IMR-90 (cell line): ENCODE measurements around the gene USP28. TPM values are rescaled to one million over a fixed set of nuclear protein-coding genes. Genes with fewer than 3 reads are reported as not detected.
A peak's percentile ranks its signal among the peaks of the same experiment; 100 is the strongest.

ENCODE experiments used
- ATAC-seq: fragments of 200-7000 bp; cut with Tn5 transposase; 2 replicates; pipeline ENCODE4 v1.9.1; 2020; ENCODE audit warnings: low read depth, mild to moderate bottlenecking, moderate library complexity
- BruUV-seq: library from RNA; stranded (reverse); fragments of 400-500 nt; replicated peaks from 2 replicates; lab custom pipeline; 2021; lab: Mats Ljungman, UMichigan
- CTCF ChIA-PET: fragments of 300-600 bp; formaldehyde crosslinking; extraction: SDS; loops from one replicate; lab custom pipeline; 2021; ENCODE audit warnings: antibody characterized with exemption; lab: Yijun Ruan, JAX
- POLR2A ChIA-PET: fragments of 300-600 bp; sonication (Branson Sonifier 250); formaldehyde crosslinking; loops from one replicate; lab custom pipeline; 2022; ENCODE audit warnings: antibody characterized with exemption; ENCODE audit not compliant: unreplicated experiment; lab: Charles Lee
- DNase-seq: peaks from one replicate; pipeline ENCODE4 v3.0.0; 2013
- H2AFZ ChIP-seq: replicated peaks from 2 replicates; pipeline ENCODE3; 2013; ENCODE audit warnings: low read length, mild to moderate bottlenecking; ENCODE audit not compliant: poor library complexity
- H2AK5ac ChIP-seq: 2 replicates; pipeline ENCODE4 v1.6.1; 2013; ENCODE audit warnings: low read depth, low read length, inconsistent platforms
- H2AK9ac ChIP-seq: replicated peaks from 2 replicates; pipeline ENCODE3; 2013; ENCODE audit warnings: mild to moderate bottlenecking, low read depth, low read length, moderate library complexity; ENCODE audit not compliant: poor library complexity
- H2BK120ac ChIP-seq: 2 replicates; pipeline ENCODE4 v1.6.1; 2013; ENCODE audit warnings: low read depth, low read length, inconsistent platforms
- H2BK15ac ChIP-seq: 3 replicates; pipeline ENCODE4 v1.6.1; 2013; ENCODE audit warnings: low read depth, low read length, inconsistent platforms
- H2BK20ac ChIP-seq: 2 replicates; pipeline ENCODE4 v1.6.1; 2013; ENCODE audit warnings: low read depth, mild to moderate bottlenecking, inconsistent platforms, low read length, moderate library complexity
- H2BK5ac ChIP-seq: 2 replicates; pipeline ENCODE4 v1.6.1; 2013; ENCODE audit warnings: mild to moderate bottlenecking, low read depth, low read length, inconsistent platforms; ENCODE audit not compliant: poor library complexity, severe bottlenecking
- H3K14ac ChIP-seq: replicated peaks from 2 replicates; pipeline ENCODE4 v1.6.1; 2013; ENCODE audit warnings: low read depth, low read length, inconsistent platforms
- H3K18ac ChIP-seq: 2 replicates; pipeline ENCODE4 v1.6.1; 2013; ENCODE audit warnings: low read depth, low read length, control low read depth
- H3K23ac ChIP-seq: 2 replicates; pipeline ENCODE4 v1.6.1; 2013; ENCODE audit warnings: low read depth, low read length, inconsistent platforms
- H3K27ac ChIP-seq: 2 replicates; pipeline ENCODE4 v1.5.1; 2013; ENCODE audit warnings: mild to moderate bottlenecking, control low read depth, low read length; ENCODE audit not compliant: insufficient read depth
- H3K27me3 ChIP-seq: 2 replicates; pipeline ENCODE4 v1.6.1; 2013; ENCODE audit warnings: low read length; ENCODE audit not compliant: control insufficient read depth, insufficient read depth
- H3K36me3 ChIP-seq: 2 replicates; pipeline ENCODE4 v1.6.1; 2013; ENCODE audit warnings: low read length, mixed read lengths; ENCODE audit not compliant: control insufficient read depth, insufficient read depth
- H3K4ac ChIP-seq: 2 replicates; pipeline ENCODE4 v1.6.1; 2013; ENCODE audit warnings: low read depth, low read length, inconsistent platforms
- H3K4me1 ChIP-seq: 2 replicates; pipeline ENCODE4 v1.6.1; 2013; ENCODE audit warnings: low read length, mixed read lengths; ENCODE audit not compliant: control insufficient read depth, insufficient read depth
- H3K4me2 ChIP-seq: 2 replicates; pipeline ENCODE4 v1.6.1; 2013; ENCODE audit warnings: low read depth, mild to moderate bottlenecking, control low read depth, low read length, moderate library complexity
- H3K4me3 ChIP-seq: 2 replicates; pipeline ENCODE4 v1.5.1; 2013; ENCODE audit warnings: low read depth, mild to moderate bottlenecking, control low read depth, low read length, moderate library complexity; ENCODE audit not compliant: insufficient read depth
- H3K56ac ChIP-seq: 2 replicates; pipeline ENCODE4 v1.6.1; 2013; ENCODE audit warnings: low read length, inconsistent platforms; ENCODE audit not compliant: insufficient read depth; ENCODE audit errors: extremely low read depth
- H3K79me1 ChIP-seq, 2 experiments: 2 replicates each; pipeline ENCODE4 v1.6.1; 2013; ENCODE audit warnings: low read length in 2 of 2, inconsistent platforms in 1 of 2, low read depth in 1 of 2
- H3K9ac ChIP-seq: 2 replicates; pipeline ENCODE4 v1.6.1; 2013; ENCODE audit warnings: low read depth, low read length, control low read depth
- H3K9me1 ChIP-seq: 2 replicates; pipeline ENCODE4 v1.6.1; 2013; ENCODE audit warnings: low read length, inconsistent platforms; ENCODE audit not compliant: insufficient read depth
- H3K9me3 ChIP-seq: 2 replicates; pipeline ENCODE4 v1.6.1; 2013; ENCODE audit warnings: low read length; ENCODE audit not compliant: control insufficient read depth, insufficient read depth
- H4K20me1 ChIP-seq: 2 replicates; pipeline ENCODE4 v1.6.1; 2013; ENCODE audit warnings: low read length, inconsistent platforms; ENCODE audit not compliant: insufficient read depth
- H4K5ac ChIP-seq: 2 replicates; pipeline ENCODE4 v1.6.1; 2013; ENCODE audit warnings: mild to moderate bottlenecking, low read depth, low read length, control low read depth
- H4K8ac ChIP-seq, 2 experiments: 2 replicates each; pipeline ENCODE4 v1.6.1; 2013; ENCODE audit warnings: low read depth in 2 of 2, low read length in 2 of 2, control low read depth in 1 of 2, inconsistent platforms in 1 of 2
- H4K91ac ChIP-seq: 2 replicates; pipeline ENCODE4 v1.6.1; 2013; ENCODE audit warnings: low read depth, low read length, inconsistent platforms; ENCODE audit not compliant: insufficient read depth
- BHLHE40 ChIP-seq: fragments of 150-350 bp; IDR thresholded peaks from 2 replicates; pipeline ENCODE4 v1.6.1; 2016; ENCODE audit warnings: mild to moderate bottlenecking, low read depth, low read length
- CHD1 ChIP-seq: IDR thresholded peaks from 2 replicates; pipeline ENCODE4 v1.6.1; 2012; ENCODE audit warnings: low read depth, low read length, improper control_type of control experiment
- FOS ChIP-seq: fragments of 150-350 bp; IDR thresholded peaks from 2 replicates; pipeline ENCODE4 v1.6.1; 2016; ENCODE audit warnings: low read depth, low read length
- MAZ ChIP-seq: IDR thresholded peaks from 2 replicates; pipeline ENCODE4 v1.6.1; 2012; ENCODE audit warnings: low read depth, mild to moderate bottlenecking, low read length, improper control_type of control experiment, moderate library complexity, borderline replicate concordance
- POLR2A ChIP-seq: IDR thresholded peaks from 2 replicates; pipeline ENCODE4 v1.6.1; 2012; ENCODE audit warnings: mild to moderate bottlenecking, low read depth, low read length
- WGBS, 2 experiments: methylation state at CpG; one replicate each; pipeline versions ENCODE4 v1.1.5 to v1.1.7; 2013; ENCODE audit warnings: missing lambda C conversion rate in 2 of 2; ENCODE audit not compliant: insufficient read length in 1 of 2; ENCODE audit errors: extremely low coverage in 2 of 2; 5-methylcytosine and 5-hydroxymethylcytosine counted together
- dilution Hi-C: fragments of 300-500 bp; cut with HindIII; formaldehyde crosslinking; loops from one replicate; pipeline ENCODE4 v1.14.3; 2018; ENCODE audit warnings: low sequenced_read_pairs; ENCODE audit not compliant: unreplicated experiment
- in situ Hi-C: fragments of 300-500 bp; cut with MboI; formaldehyde crosslinking; loops from 3 replicates; pipeline ENCODE4 v1.14.3; 2019; ENCODE audit warnings: low sequenced_read_pairs, inconsistent platforms, mixed read lengths
- intact Hi-C: fragments of 100-400 bp; cut with micrococcal nuclease; formaldehyde crosslinking; loops from 2 replicates; pipeline ENCODE4 v1.10.0; 2022
- polyA plus RNA-seq, 3 experiments: library from polyadenylated mRNA; depleted of rRNA; stranded (reverse); fragments of >200 nt; gene quantifications; 2 replicates each; pipeline ENCODE4 v1.2.3, GENCODE V29; 2012; ENCODE audit warnings: low replicate concordance in 1 of 3
- total RNA-seq: library from RNA; depleted of rRNA; stranded (reverse); fragments of >200 nt; gene quantifications from 2 replicates; pipeline ENCODE4 v1.2.3, GENCODE V29; 2012
- TF ChIP-seq, protein P1 (sequence below): fragments of 150-350 bp; IDR thresholded peaks from 2 replicates; pipeline ENCODE4 v1.6.1; 2016; ENCODE audit warnings: low read depth, mild to moderate bottlenecking, low read length, moderate library complexity, borderline replicate concordance
- TF ChIP-seq, protein P2 (sequence below): fragments of 150-350 bp; IDR thresholded peaks from 2 replicates; pipeline ENCODE4 v1.6.1; 2017; ENCODE audit warnings: mild to moderate bottlenecking, antibody characterized with exemption, low read length, low read depth

Gene USP28
- total and polyA plus RNA-seq, 2 of the 4 experiments (the other 2 are of a cell fraction), result 17.0 to 36.0 TPM

DNA sequence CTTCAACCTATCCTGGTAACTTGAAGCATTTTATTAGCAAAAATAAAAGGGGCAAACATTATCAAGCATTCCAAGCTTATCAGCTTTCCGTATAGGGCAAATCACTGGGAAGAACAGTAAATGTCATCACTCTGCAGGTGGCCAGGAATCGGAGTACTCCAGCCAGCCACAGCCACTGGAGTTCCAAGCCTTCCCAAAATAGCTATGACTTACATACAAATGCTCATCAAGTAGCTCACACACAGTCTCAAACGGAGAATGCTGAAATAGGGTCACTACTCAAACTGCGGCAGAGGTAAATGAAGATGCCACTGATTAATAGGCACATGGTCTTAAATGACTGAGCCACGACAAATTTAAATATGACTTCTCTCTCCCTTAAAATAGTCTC lies 2.1 kb downstream of the USP28 start:
- Histone ChIP-seq H2BK15ac (no peak overlapping the region), H3K9me3 (no peaks in the 10 kb centered on the region), H2AFZ (no peak overlapping the region), H2BK20ac (no peak overlapping the region), H3K4ac (no peak overlapping the region), H4K5ac (no peak overlapping the region), H3K18ac (no peak overlapping the region), H3K56ac (no peak overlapping the region), H3K14ac (no peak overlapping the region), H3K4me3 (no peak overlapping the region), H3K4me1 (peaks cover 4% of the 10 kb centered on the region; the same call in 1 of the 2 replicates), H3K27me3 (no peaks in the 10 kb centered on the region), H2AK5ac (no peak overlapping the region), H2BK120ac (no peak overlapping the region), H4K91ac (no peak overlapping the region), H3K36me3 (no peaks in the 10 kb centered on the region), H2AK9ac (no peak overlapping the region), H3K4me2 (peak overlapping the region; percentile 67), H4K8ac (no peak overlapping the region), H3K79me1 (peaks cover 4 to 19% of the 10 kb centered on the region in 2 experiments; a peak in 3 of 4 replicates), H3K23ac (no peak overlapping the region), H4K20me1 (no peaks in the 10 kb centered on the region), H3K9ac (no peak overlapping the region), H3K9me1 (no peaks in the 10 kb centered on the region), H3K27ac (no peak overlapping the region), H2BK5ac (no peak overlapping the region)
- CTCF ChIA-PET, result no interaction called here
- BruUV-seq, result no TSS peak
- POLR2A ChIA-PET, result no interaction called here
- peak; percentile 32 for DNase-seq
- dilution Hi-C loops, result no loop called here
- in situ Hi-C loops, result no loop called here
- TF ChIP-seq, protein P1, sequence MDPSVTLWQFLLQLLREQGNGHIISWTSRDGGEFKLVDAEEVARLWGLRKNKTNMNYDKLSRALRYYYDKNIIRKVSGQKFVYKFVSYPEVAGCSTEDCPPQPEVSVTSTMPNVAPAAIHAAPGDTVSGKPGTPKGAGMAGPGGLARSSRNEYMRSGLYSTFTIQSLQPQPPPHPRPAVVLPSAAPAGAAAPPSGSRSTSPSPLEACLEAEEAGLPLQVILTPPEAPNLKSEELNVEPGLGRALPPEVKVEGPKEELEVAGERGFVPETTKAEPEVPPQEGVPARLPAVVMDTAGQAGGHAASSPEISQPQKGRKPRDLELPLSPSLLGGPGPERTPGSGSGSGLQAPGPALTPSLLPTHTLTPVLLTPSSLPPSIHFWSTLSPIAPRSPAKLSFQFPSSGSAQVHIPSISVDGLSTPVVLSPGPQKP, result no peak
- TF ChIP-seq FOS (no peak), POLR2A (no peak), MAZ (no peak), CHD1 (no peak), BHLHE40 (no peak)
- TF ChIP-seq, protein P2, sequence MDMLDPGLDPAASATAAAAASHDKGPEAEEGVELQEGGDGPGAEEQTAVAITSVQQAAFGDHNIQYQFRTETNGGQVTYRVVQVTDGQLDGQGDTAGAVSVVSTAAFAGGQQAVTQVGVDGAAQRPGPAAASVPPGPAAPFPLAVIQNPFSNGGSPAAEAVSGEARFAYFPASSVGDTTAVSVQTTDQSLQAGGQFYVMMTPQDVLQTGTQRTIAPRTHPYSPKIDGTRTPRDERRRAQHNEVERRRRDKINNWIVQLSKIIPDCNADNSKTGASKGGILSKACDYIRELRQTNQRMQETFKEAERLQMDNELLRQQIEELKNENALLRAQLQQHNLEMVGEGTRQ, result no peak
- ATAC-seq, result no peak
- 40% methylated on average over 1 of the region's 5 CpGs; no CpG with 5 or more reads in 1 of the 2 experiments for WGBS, 2 experiments
- intact Hi-C loops, result loop anchor here (10.0 kb wide), 2 partner anchors 292 to 1568 kb away; no protein-coding TSS in a partner anchor
